Activated naive CD8-positive, alpha-beta T cell treated with anti-CD3 and anti-CD28 coated beads for 36 hours (primary cell): ENCODE results near the gene B3GNT4. TPM values are rescaled to one million over a fixed set of nuclear protein-coding genes. Genes with fewer than 3 reads are reported as not detected.
A peak's percentile ranks its signal among the peaks of the same experiment; 100 is the strongest.

ENCODE experiments used
- DNase-seq: peaks from one replicate; pipeline ENCODE4 v3.0.0; 2021
- H3K27ac Mint-ChIP-seq: one replicate; pipeline ENCODE4 v1.8.0; 2022; ENCODE audit warnings: mild to moderate bottlenecking, moderate library complexity, mixed read lengths
- H3K27me3 Mint-ChIP-seq: one replicate; pipeline ENCODE4 v1.8.0; 2022; ENCODE audit warnings: mild to moderate bottlenecking, mixed read lengths
- H3K36me3 Mint-ChIP-seq: one replicate; pipeline ENCODE4 v1.8.0; 2021; ENCODE audit warnings: mild to moderate bottlenecking, mixed read lengths
- H3K4me1 Mint-ChIP-seq: one replicate; pipeline ENCODE4 v1.8.0; 2021; ENCODE audit warnings: mixed read lengths
- H3K4me3 Mint-ChIP-seq: one replicate; pipeline ENCODE4 v1.8.0; 2022; ENCODE audit warnings: mild to moderate bottlenecking, moderate library complexity, mixed read lengths
- H3K9me3 Mint-ChIP-seq: one replicate; pipeline ENCODE4 v1.8.0; 2022; ENCODE audit warnings: mixed read lengths
- total RNA-seq, 2 experiments: library from RNA; stranded (reverse); gene quantifications; one replicate each; pipeline ENCODE4 v1.2.3, GENCODE V29; 2021

The B3GNT4 gene
- total RNA-seq, 2 experiments from 2014 or later: 0.92 to 1.6 TPM

DNA sequence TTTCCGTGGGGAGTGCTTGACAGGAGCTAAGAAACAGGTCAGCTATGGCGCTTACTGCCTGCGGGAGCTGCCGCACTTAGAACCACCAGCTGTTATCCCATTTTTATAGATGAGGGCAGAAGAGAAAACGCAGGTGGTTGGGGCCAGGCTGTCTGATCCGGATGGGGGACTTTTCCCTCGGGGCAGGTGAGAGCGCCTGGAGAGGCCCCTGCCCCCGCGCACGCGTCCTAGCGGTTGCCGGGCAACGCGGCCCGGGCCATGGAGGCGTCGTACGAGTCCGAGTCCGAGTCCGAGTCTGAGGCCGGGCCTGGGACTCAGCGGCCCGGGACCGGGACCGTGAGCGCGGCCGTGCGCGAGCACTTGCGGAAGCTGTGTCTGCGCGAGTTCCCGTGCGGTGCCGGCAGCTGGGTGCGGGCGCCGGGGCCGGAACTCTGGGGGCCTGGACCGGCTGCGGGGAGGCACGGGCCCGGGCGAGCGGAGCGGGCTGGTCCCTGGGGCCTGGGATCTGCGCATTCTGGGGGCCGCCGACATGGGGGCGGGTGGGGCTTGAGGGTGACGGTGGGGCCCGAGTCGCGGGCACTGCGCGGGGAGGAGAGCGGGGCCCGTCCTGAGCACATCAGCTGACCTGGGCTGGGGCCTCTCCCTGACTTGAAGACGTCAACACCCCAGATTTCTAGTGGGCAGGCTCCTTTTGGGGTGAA is 20.5 kb upstream of the B3GNT4 start, which contains the start of gene LRRC43:
LRRC43 (plus strand) TSS at position 237 of the 701 bp plus-strand sequence; CDS start at position 259, 22 bp downstream.
- Mint-ChIP-seq H3K36me3 (no peaks in the 10 kb centered on the region), H3K4me1 (peaks cover 7% of the 10 kb centered on the region), H3K9me3 (no peaks in the 10 kb centered on the region), H3K27ac (no peak within 1 kb of the TSS), H3K27me3 (peaks cover 27% of the 10 kb centered on the region), H3K4me3 (peak within 1 kb of the TSS; percentile 75)
- peak; percentile 46 for DNase-seq

DNA sequence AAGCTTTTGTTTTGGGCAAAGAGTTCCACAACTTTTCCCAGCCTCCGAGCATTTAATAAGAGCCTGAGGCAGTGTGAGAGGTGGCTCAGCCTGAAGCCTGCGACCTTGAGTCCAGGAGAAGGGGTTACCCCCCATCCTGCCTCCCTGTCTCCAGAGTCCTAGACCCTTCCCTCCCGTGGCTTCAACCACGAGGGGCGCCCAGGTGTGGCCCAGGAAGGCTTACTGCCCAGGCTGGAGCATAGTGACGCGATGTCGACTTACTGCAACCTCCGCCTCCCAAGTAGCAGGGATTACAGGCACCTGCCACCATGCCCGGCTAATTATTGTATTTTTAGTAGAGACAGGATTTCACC is 19.9 kb upstream of the B3GNT4 start:
- Mint-ChIP-seq H3K36me3 (no peaks in the 10 kb centered on the region), H3K4me3 (peak overlapping the region; percentile 42), H3K27ac (no peak overlapping the region), H3K27me3 (peaks cover 27% of the 10 kb centered on the region), H3K4me1 (peaks cover 7% of the 10 kb centered on the region), H3K9me3 (no peaks in the 10 kb centered on the region)
- DNase-seq: no peak

DNA sequence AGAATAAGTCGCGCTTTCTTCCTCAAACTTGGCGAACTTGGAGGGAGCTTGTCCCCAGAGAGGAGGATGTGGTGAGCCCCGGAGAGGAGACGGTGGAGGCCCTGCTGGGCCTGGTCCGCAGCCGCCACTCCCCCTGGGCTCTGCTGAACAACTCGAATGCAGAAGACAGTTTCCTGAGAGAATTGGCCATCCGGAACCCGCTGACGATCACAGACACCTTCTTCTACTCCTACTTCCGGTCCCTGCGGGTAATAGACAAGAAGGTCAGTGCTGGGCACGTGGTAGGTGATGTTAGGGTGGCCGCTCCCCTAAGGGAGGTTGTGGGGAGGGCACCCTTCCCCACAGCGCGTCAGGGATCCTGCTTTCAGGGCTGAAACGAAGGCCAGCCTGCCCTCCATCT is 19.0 kb upstream of the B3GNT4 start:
- Mint-ChIP-seq H3K36me3 (no peaks in the 10 kb centered on the region), H3K9me3 (no peaks in the 10 kb centered on the region), H3K27ac (no peak overlapping the region), H3K4me3 (no peak overlapping the region), H3K4me1 (peaks cover 7% of the 10 kb centered on the region), H3K27me3 (peaks cover 27% of the 10 kb centered on the region)
- no peak for DNase-seq

DNA sequence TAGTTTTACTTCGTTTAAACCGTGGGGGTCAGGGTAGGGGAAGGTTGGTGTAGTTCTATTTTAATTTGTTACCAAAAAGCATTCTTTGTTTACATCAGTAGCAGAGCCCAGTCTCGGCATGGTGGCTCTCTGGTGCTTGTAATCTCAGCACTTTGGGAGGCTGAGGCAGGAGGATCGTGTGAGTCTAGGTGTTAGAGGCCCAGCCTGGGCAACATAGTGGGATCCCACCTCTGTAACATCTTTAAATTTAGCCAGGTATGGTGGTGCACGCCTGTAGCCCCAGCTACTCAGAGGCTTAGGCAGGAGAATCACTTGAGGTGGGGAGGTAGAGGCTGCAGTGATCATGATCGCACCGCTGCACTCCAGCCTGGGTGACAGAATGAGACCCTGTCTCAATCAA is 18.4 kb upstream of the B3GNT4 start:
- no peak overlapping the region for H3K27ac Mint-ChIP-seq
- peaks cover 27% of the 10 kb centered on the region for H3K27me3 Mint-ChIP-seq
- no peaks in the 10 kb centered on the region for H3K9me3 Mint-ChIP-seq
- DNase-seq: no peak
- H3K4me3 Mint-ChIP-seq: no peak overlapping the region
- no peaks in the 10 kb centered on the region for H3K36me3 Mint-ChIP-seq
- peaks cover 7% of the 10 kb centered on the region for H3K4me1 Mint-ChIP-seq

DNA sequence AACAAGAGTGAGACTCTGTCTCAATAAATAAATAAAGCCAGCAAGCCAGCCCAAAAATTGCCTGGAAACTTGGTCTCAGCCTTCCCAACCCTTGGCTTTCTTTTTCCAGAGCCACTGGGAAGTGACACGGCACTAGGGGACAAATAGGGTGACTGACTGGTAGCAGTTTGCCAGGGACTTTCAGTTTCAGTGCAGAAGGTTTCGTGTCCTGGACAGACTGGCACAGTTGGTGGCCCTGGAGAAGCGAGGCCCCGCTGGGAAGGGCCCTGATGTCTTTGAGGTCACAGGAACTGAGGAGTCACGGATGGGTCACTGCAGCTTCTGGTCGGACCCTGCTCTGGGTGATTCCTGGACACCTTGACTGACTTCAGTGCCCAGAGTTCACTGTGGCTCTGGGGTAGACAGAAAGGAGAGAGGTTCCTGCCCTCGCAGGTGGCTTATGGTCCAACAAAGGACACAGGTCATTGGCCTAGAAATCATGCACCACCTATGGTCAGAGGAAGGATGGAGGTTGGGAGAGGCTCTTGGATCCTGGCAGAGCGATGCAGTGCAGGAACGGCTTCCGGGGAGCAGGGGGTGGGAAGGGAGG is 17.9 kb upstream of the B3GNT4 start:
- no peak overlapping the region for H3K27ac Mint-ChIP-seq
- H3K9me3 Mint-ChIP-seq: no peaks in the 10 kb centered on the region
- H3K36me3 Mint-ChIP-seq: no peaks in the 10 kb centered on the region
- peaks cover 25% of the 10 kb centered on the region for H3K27me3 Mint-ChIP-seq
- peaks cover 7% of the 10 kb centered on the region for H3K4me1 Mint-ChIP-seq
- DNase-seq: no peak
- no peak overlapping the region for H3K4me3 Mint-ChIP-seq

DNA sequence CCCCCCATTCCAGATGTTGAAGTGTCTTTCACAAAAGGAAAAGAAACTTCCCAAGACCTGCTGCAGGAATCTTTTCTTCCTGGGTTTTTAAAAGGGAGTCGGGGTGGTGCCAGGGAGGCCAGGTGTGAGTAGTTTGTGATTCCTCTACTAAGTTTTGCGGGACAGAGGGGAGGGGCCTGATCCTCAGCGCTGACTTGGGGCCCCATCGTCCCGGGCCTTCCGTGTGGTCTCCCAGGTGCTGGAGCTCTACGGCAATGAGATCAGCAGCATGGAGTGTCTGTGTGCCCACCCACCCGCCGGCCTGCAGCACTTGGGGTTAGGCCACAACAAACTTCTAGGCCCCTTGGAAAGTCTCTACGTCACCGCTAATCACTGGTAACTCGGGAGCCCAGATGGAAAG is 16.0 kb upstream of the B3GNT4 start:
- peaks cover 7% of the 10 kb centered on the region for H3K4me1 Mint-ChIP-seq
- H3K27ac Mint-ChIP-seq: no peak overlapping the region
- no peak overlapping the region for H3K4me3 Mint-ChIP-seq
- H3K27me3 Mint-ChIP-seq: peaks cover 19% of the 10 kb centered on the region
- no peaks in the 10 kb centered on the region for H3K9me3 Mint-ChIP-seq
- no peaks in the 10 kb centered on the region for H3K36me3 Mint-ChIP-seq
- no peak for DNase-seq

DNA sequence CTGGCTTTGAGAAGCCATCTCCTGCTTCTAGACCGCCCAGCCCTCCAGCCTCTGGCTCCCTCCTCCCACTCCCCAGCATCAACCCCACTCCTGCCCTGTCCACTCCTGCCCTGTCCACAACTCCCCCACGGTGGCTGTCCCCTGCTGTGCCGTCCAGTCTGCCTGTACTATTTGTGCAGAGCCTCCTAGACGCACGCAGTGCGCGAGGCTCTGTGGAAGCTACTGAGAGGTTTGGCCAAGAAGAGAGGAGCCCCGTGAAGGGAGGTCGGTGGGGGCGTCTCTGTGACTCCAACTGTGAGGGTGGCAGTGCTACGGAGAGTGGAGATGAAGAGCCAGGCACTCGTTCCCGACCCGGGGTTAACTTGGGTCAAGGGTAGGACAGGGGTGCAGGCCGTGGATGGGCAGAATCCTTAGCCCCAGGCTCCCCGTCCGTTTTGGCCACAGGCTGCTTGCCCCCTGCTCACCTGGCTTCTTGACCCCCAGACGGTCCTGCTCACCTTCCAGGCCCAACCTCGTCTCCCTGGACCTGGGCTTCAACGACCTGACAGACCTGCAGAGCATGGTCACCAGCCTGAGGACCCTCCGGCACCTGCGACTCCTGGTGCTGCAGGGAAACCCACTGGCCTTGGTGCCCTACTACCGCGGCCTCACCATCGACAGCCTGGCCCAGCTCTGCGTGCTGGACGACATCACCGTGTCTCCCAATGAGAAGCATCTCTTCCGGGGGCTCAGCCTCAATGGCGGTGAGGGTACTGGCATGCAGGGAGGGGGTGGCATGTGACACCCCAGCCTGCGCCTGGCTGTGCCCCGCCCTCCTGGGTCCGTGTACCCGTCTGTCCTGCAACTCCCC is 13.7 kb upstream of the B3GNT4 start:
- Mint-ChIP-seq H3K27ac (no peak overlapping the region), H3K9me3 (no peaks in the 10 kb centered on the region), H3K27me3 (peaks cover 4% of the 10 kb centered on the region)

DNA sequence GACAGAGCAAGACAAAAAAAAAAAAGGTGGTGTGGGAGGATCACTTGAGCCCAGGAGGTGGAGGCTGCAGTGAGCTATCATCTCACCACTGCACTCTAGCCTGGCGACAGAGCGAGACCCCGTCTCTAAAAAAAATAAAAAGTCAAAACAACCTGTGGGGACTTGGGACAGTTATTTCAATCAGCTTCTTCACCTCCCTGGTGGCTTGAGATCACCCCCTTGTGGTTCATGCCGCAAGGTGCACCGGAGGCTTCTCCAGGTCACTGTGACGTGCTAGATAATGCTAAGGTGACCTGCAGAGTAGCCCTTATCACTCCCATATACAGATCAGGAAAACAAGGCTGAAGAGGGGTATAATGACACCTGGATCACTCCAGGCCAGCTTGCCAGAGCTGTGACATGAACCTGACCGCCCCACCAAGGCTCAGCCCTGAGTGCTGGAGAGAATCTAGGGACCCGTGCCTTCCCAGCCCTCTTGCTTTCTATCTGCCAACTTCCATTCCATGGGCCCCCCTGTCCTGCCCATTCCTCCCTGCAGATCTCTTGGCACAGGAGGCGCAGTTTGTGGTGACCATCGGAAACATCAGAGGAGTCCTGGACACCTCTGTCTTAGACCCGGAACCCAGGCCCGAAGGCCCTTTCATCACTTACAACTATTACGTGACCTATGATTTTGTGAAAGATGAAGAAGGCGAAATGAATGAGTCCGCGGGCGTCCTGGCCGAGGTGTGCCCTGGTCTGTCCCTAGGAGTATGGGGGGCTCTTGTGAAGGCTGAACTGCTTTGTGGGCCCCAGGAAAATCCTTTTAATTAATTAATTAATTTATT is 12.5 kb upstream of the B3GNT4 start:
- H3K36me3 Mint-ChIP-seq: no peaks in the 10 kb centered on the region
- no peaks in the 10 kb centered on the region for H3K4me1 Mint-ChIP-seq
- H3K27me3 Mint-ChIP-seq: peaks cover 7% of the 10 kb centered on the region
- no peak overlapping the region for H3K27ac Mint-ChIP-seq
- no peak overlapping the region for H3K4me3 Mint-ChIP-seq
- H3K9me3 Mint-ChIP-seq: peaks cover 4% of the 10 kb centered on the region
- DNase-seq: peak; percentile 64

More for the DNA sequence above, 13.7 kb upstream of the B3GNT4 start:
- Mint-ChIP-seq H3K36me3 (no peaks in the 10 kb centered on the region), H3K4me1 (no peaks in the 10 kb centered on the region), H3K4me3 (no peak overlapping the region)
- no peak for DNase-seq

DNA sequence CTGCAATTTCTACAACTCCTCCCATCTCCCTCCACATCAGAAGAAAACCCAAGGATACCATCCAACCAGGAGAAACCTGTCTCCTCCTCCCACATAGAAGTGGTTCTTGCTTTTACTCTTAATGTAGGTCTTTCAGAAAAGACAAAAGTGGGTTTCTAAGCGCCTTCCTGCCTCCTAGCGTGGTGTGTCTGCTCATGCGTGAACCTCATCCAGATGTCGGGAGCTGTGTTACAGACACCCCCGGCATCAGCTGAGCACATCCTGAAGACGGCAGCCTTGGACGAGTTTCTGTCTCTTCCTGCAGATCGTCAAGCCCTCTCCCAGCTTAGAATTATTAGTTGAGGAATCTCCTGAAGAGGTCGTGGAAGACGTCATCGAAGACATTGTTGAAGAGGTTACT is 11.1 kb upstream of the B3GNT4 start:
- Mint-ChIP-seq H3K27ac (no peak overlapping the region), H3K9me3 (peaks cover 4% of the 10 kb centered on the region), H3K36me3 (no peaks in the 10 kb centered on the region), H3K27me3 (peaks cover 16% of the 10 kb centered on the region), H3K4me3 (no peak overlapping the region), H3K4me1 (peaks cover 2% of the 10 kb centered on the region)
- DNase-seq: no peak

DNA sequence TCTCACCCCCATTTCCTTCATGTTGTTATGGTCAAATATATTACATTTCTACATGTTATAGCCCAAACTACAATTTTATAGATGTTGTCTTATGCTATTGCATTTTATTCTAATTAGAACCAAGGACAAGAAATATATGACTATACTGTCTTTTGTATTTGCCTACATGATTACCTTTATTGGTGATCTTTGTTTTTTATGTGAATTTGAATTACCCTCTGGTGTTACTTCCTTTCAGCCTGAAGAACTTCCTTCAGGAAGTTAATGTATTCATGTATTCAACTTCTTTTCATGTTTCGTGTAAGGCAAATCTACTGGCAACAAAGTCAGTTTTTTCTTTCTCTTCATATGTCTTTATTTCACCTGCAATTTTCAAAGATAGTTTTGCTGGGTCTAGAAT is 8.7 kb upstream of the B3GNT4 start:
- Mint-ChIP-seq H3K27me3 (peaks cover 37% of the 10 kb centered on the region), H3K4me1 (peaks cover 9% of the 10 kb centered on the region), H3K36me3 (no peaks in the 10 kb centered on the region)

DNA sequence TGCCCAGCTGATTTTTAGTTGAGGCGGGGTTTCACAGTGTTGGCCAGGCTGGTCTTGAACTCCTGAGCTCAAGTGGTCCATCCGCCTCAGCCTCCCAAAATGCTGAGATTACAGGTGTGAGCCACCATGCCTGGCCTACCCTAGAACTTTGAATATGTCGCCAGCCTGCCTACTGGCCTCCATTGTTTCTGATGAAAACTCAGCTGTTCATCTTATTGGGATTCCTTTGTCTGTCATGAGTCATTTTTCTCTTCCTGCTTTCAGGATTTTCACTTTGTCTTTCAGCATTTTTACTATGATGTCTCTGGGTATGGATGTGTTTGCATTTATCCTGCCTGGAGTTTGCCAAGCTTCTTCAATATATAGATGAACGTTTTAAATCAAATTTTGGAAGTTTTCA is 8.1 kb upstream of the B3GNT4 start:
- Mint-ChIP-seq H3K4me1 (peaks cover 9% of the 10 kb centered on the region), H3K27me3 (peaks cover 42% of the 10 kb centered on the region), H3K36me3 (no peaks in the 10 kb centered on the region), H3K9me3 (peaks cover 4% of the 10 kb centered on the region), H3K4me3 (no peak overlapping the region), H3K27ac (no peak overlapping the region)
- DNase-seq: no peak

More for the DNA sequence above, 8.7 kb upstream of the B3GNT4 start:
- Mint-ChIP-seq H3K27ac (no peak overlapping the region), H3K4me3 (no peak overlapping the region), H3K9me3 (peaks cover 4% of the 10 kb centered on the region)
- DNase-seq: no peak

DNA sequence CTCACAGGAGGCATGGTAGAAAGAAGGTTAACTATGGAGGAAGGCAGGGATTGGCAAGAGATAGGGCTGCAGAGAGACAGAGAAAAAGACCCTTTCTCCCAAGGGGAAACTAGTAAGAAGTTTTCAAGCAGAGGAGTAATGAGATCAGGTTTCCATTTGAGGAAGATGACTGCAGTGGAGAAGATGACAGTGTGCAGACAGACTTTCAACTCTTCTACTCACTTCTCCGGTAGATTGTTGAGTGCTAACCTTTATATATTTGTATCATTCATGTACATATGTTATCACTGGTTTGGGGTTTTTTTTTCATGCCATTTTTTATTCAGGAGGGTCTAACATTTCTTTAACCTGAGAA is 5.9 kb upstream of the B3GNT4 start:
- no peak for DNase-seq
- Mint-ChIP-seq H3K9me3 (peaks cover 4% of the 10 kb centered on the region), H3K27ac (peak overlapping the region; percentile 62), H3K4me3 (peak overlapping the region; percentile 26), H3K4me1 (peaks cover 10% of the 10 kb centered on the region), H3K27me3 (peaks cover 51% of the 10 kb centered on the region), H3K36me3 (no peaks in the 10 kb centered on the region)

DNA sequence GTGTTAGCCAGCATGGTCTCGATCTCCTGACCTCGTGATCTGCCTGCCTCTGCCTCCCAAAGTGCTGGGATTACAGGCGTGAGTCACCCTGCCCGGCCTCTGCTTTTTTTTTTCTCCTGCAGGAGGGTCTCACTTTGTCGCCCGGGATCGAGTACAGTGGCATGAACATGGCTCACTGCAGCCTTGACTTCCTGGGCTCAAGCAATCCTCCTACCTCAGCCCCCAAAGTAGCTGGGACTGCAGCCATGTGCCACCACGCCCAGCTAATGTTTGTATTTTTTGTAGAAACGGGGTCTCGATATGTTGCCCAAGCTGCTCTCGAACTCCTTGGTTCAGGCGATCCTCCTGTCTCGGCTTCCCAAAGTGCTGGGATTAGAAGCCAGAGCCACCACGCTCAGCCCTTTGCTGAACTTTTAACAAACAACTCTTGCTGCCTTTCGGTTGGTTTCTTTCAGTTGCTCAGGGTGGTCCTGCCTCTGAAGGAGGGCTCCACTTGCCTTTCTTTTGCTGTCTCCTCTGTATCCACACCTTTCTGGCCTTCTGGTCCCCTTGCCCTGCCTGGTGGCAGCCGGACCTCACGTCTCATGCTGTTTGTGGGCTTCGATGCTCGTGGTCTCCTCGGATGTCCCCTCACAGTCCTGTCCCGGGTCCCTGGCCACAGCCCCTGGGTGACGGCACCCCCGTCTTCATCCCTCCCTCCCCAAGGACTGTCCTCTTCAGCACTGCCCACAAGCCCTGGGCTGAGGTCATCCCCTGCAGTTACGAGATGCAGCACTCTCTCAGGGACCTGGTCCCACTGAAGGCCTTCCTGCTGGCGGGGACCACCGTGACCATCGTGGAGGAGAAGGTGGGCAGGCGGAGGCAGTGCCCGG is 3.8 kb upstream of the B3GNT4 start:
- Mint-ChIP-seq H3K27me3 (peaks cover 62% of the 10 kb centered on the region), H3K9me3 (peaks cover 4% of the 10 kb centered on the region), H3K36me3 (no peaks in the 10 kb centered on the region), H3K4me1 (peaks cover 16% of the 10 kb centered on the region), H3K4me3 (no peak overlapping the region), H3K27ac (no peak overlapping the region)
- no peak for DNase-seq

DNA sequence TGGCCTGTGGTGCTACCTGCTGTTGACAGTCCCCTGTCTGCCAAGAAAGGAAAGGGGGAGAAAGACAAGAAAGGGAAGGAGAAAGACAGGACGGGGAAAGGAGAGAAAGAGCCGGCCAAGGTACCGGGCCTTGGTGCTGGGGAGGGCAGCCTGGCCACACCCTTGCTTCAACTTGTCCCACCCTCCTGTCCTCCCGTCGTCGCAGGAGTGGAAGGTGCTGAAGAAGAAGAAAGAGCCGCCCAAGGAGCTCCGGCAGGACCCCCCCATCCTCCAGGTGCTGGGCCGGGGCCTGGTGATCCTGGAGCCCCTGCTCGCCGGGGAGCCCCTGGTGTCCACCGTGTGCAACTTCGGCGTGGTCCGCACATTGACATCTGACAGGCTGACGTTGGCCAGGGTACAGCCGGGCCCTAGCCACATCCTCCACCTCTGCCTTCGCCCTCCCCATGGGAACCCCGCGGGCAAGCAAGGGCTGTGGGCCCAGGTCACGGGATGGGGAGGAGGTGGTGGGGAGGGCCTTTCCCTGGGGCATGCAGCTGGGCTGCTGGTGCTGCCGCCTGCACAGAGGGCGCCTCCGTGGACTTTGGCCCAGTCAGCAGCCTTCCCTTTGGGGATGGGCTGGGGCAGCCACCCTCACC is 2.9 kb upstream of the B3GNT4 start:
- Mint-ChIP-seq H3K27me3 (peaks cover 62% of the 10 kb centered on the region), H3K27ac (no peak overlapping the region), H3K4me3 (no peak overlapping the region), H3K9me3 (peaks cover 1% of the 10 kb centered on the region), H3K36me3 (no peaks in the 10 kb centered on the region), H3K4me1 (peaks cover 18% of the 10 kb centered on the region)
- DNase-seq: no peak
